HEK293 (cell line): ENCODE data around the gene GM2A.

Experiments used
- CTCF ChIP-seq: fragments of 450-650 bp; formaldehyde crosslinking; IDR thresholded peaks from 2 replicates; pipeline ENCODE4 v1.5.1; 2016; ENCODE audit warnings: missing biosample characterization, missing genetic modification characterization
- ELK4 ChIP-seq: IDR thresholded peaks from 2 replicates; pipeline ENCODE4 v1.6.1; 2011; ENCODE audit warnings: mild to moderate bottlenecking, low read depth, low read length, borderline replicate concordance
- TRIM28 ChIP-seq: IDR thresholded peaks from 2 replicates; pipeline ENCODE4 v1.6.1; 2011; ENCODE audit warnings: low read length, control low read depth, borderline replicate concordance
- YY1 ChIP-seq: fragments of 450-650 bp; formaldehyde crosslinking; IDR thresholded peaks from 2 replicates; pipeline ENCODE4 v1.5.1; 2018; ENCODE audit warnings: missing biosample characterization, missing genetic modification characterization

GRCh38 chr5:151249281-151249680 is 3.7 kb upstream of the GM2A start:
- TF ChIP-seq CTCF: no peak
- no peak for TF ChIP-seq YY1 (tag by site-specific recombination)
- no peak for TF ChIP-seq TRIM28
- no peak for TF ChIP-seq ELK4
